OCI-LY1 (cell line): ENCODE results near the gene PPP1CC.

ENCODE experiments used
- CTCF ChIP-seq: fragments of 200-600 bp; sonication (generic), shearing (Covaris generic); IDR thresholded peaks from 2 replicates; pipeline ENCODE4 v1.5.1; 2017; ENCODE audit warnings: mild to moderate bottlenecking, antibody characterized with exemption, low read length, moderate library complexity, mixed read lengths
- EZH2 ChIP-seq: fragments of 200-600 bp; sonication (generic), shearing (Covaris generic); IDR thresholded peaks from 2 replicates; pipeline ENCODE4 v1.8.0; 2017; ENCODE audit warnings: borderline replicate concordance, mixed run types, mild to moderate bottlenecking, antibody characterized with exemption, low read length, moderate library complexity, mixed read lengths

- TF ChIP-seq EZH2 (no peak), CTCF (no peak)
Measured at GRCh38 chr12:110670161-110670701, 72.5 kb downstream of the PPP1CC start.
